AG09309 (cell line): ENCODE results near the gene CBX3.

Source experiments
- DNase-seq: peaks from one replicate; pipeline ENCODE4 v3.0.0-alpha.2; 2010; ENCODE audit warnings: low read depth
- H3K4me3 ChIP-seq: 2 replicates; pipeline ENCODE4 v1.5.1; 2011; ENCODE audit warnings: mild to moderate bottlenecking, low read depth, low read length, moderate library complexity; ENCODE audit not compliant: control insufficient read depth
- TF ChIP-seq, protein P1 (sequence below): IDR thresholded peaks from 2 replicates; pipeline ENCODE4 v1.5.1; 2011; ENCODE audit warnings: mild to moderate bottlenecking, low read depth, low read length, inconsistent platforms; ENCODE audit not compliant: insufficient read depth, control insufficient read depth; ENCODE audit errors: missing control alignments

The CBX3 gene

GRCh38 chr7:26187380-26188205 is 14.0 kb upstream of the CBX3 start:
- TF ChIP-seq, protein P1, sequence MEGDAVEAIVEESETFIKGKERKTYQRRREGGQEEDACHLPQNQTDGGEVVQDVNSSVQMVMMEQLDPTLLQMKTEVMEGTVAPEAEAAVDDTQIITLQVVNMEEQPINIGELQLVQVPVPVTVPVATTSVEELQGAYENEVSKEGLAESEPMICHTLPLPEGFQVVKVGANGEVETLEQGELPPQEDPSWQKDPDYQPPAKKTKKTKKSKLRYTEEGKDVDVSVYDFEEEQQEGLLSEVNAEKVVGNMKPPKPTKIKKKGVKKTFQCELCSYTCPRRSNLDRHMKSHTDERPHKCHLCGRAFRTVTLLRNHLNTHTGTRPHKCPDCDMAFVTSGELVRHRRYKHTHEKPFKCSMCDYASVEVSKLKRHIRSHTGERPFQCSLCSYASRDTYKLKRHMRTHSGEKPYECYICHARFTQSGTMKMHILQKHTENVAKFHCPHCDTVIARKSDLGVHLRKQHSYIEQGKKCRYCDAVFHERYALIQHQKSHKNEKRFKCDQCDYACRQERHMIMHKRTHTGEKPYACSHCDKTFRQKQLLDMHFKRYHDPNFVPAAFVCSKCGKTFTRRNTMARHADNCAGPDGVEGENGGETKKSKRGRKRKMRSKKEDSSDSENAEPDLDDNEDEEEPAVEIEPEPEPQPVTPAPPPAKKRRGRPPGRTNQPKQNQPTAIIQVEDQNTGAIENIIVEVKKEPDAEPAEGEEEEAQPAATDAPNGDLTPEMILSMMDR: no peak
- no peak overlapping the region for H3K4me3 ChIP-seq
- no peak for DNase-seq

- H3K4me3 ChIP-seq: no peak overlapping the region
- DNase-seq: no peak
- TF ChIP-seq, protein P1: no peak
Measured at GRCh38 chr7:26188206-26188956, 13.2 kb upstream of the CBX3 start.

DNA sequence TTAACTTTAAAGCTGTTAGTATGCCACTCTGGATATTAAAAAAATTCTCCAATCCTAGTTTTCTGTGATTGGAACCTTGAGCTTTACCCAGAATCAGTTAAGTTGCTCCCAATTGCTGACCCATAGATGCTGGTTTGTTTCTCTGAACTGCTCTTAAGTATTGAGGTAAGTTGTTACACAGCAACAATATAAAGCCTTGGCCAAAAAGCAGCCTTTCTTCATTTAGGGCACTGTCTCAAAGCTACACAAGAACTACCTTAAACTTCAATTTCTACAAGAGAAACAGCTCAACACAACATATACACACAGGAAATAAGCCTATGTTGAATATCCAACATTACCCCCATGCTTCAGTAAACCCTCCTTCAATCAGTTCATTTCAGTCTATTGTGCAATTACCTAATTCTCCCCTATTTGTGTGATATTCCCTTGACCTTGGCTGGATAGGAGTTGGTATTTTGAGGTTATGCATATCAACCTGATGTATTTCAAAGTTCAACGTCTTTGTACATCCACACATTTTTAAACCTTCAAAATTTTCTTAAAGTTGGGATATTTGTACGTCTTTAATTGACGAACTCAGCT is 12.5 kb upstream of the CBX3 start:
- H3K4me3 ChIP-seq: no peak overlapping the region
- TF ChIP-seq, protein P1: no peak
- no peak for DNase-seq

DNA sequence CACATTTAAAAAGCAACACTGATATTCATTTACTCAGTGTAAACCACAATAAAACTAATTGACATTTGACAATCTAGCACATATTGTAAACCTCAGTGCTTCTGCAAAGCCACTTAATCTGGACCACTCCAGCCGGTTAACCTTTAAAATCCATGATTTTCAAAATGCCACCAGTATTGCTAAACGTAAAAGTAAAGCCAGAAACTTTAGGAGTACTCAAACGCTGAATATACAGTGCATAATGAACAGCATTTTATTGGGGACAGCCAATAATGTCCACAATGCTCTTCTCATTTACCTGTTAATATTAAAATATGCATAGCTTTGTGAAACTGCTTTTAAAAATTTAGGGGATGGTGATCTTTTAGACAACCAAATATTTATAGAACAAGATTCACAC is 11.8 kb upstream of the CBX3 start:
- no peak for DNase-seq
- no peak overlapping the region for H3K4me3 ChIP-seq
- TF ChIP-seq, protein P1: no peak

- DNase-seq: no peak
- TF ChIP-seq, protein P1: no peak
- H3K4me3 ChIP-seq: no peak overlapping the region
Measured at GRCh38 chr7:26190417-26190869, 11.1 kb upstream of the CBX3 start.

- no peak for DNase-seq
- TF ChIP-seq, protein P1: no peak
Measured at GRCh38 chr7:26191233-26191973, 10.1 kb upstream of the CBX3 start.

More at GRCh38 chr7:26191233-26191973, 10.1 kb upstream of the CBX3 start:
- no peak overlapping the region for H3K4me3 ChIP-seq
